ENCODE measurements around the gene FAM227A.
"Not testable (repeated sequence)": the region's sequence is repeated elsewhere in the genome, so short reads cannot be mapped to it uniquely, and the experiment has no call there.

FAM227A gene

DNA sequence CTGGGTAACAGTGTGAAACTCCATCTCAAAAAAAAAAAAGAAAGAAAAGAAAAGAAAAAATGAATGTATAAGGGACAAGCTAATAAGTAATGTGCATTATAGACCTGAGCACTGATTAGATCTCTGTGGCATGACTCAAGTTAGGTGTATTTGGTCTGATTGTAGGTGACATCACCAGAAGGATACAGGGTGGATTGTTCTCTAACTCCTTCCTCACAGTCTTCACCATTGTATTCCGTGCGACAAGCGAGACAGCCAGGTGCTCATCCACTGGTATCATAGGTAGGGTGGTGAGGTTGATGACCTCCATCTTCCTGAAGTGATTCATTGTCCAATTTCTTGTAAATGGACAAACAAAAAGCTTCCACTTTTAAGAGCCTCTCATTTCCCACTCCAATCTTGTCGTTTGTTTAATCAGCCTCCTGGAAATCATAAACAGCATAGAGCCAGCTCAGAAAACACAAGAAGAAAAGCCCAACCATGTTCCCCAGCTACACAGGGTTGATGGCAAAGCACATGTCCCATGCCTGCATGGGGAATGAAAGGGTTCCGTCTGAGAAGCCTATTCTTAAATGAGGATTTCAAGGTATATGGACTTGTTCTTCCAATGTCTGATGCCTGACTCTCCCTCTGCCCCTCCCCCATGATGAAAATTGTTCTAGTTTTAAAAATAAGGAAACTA lies 6.2 kb downstream of the FAM227A start:
- Histone ChIP-seq H3K4me3 (ENCODE audit: low read length) (no peak overlapping the region), H3K9me3 (ENCODE audit: low read length) (peaks cover 3% of the 10 kb centered on the region), H3K36me3 (ENCODE audit: insufficient read depth, low read length) (peaks cover 23% of the 10 kb centered on the region), H3K27me3 (ENCODE audit: insufficient read depth, low read length) (no peaks in the 10 kb centered on the region), H3K4me1 (ENCODE audit: insufficient read depth, low read length) (no peaks in the 10 kb centered on the region), H2AFZ (ENCODE audit: low read depth, low read length) (no peak overlapping the region)

DNA sequence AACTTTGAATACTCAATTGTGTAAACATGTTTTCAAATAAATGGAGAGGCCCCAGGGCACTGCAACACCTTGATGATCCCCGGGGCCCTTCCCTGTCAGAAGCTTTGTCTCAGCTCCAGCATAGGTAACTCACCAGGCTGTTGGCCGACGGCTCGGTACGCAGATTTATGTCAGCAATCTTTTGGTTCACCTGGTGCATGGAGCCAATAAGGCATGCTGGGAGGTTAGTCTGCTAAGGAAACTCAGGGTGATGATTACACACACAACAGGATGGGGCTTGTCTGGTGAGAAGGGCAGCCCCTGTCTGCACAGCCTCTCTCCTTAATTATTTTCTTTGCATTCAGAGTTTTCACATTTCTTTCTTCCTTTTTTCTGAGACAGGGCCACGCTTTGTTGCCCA lies 10.8 kb downstream of the FAM227A start:
- H3K27me3 ChIP-seq (ENCODE audit: insufficient read depth, low read length) = no peaks in the 10 kb centered on the region
- H2AFZ ChIP-seq (ENCODE audit: low read depth, low read length) = no peak overlapping the region
- no peaks in the 10 kb centered on the region for H3K4me1 ChIP-seq (ENCODE audit: insufficient read depth, low read length)
- H3K36me3 ChIP-seq (ENCODE audit: insufficient read depth, low read length) = peaks cover 40% of the 10 kb centered on the region
- H3K9me3 ChIP-seq (ENCODE audit: low read length) = no peaks in the 10 kb centered on the region
- H3K4me3 ChIP-seq (ENCODE audit: low read length) = no peak overlapping the region

DNA sequence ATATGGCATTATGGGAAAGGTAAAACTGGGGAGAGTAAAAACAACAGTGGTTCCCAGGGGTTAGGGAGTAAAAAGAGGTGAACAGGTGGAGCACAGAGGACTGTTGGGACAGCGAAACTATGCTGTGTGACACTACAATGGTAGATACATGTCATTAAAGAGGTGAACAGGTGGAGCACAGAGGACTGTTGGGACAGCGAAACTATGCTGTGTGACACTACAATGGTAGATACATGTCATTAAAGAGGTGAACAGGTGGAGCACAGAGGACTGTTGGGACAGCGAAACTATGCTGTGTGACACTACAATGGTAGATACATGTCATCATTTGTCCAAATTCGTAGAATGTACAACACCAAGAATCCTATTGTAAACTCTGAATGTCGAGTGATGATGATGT lies 11.9 kb downstream of the FAM227A start:
- not testable (repeated sequence) for H3K4me1 ChIP-seq (ENCODE audit: insufficient read depth, low read length); H3K9me3 ChIP-seq (ENCODE audit: low read length); H2AFZ ChIP-seq (ENCODE audit: low read depth, low read length); H3K4me3 ChIP-seq (ENCODE audit: low read length); H3K27me3 ChIP-seq (ENCODE audit: insufficient read depth, low read length)
- H3K36me3 ChIP-seq (ENCODE audit: insufficient read depth, low read length) = peaks cover 35% of the 10 kb centered on the region

DNA sequence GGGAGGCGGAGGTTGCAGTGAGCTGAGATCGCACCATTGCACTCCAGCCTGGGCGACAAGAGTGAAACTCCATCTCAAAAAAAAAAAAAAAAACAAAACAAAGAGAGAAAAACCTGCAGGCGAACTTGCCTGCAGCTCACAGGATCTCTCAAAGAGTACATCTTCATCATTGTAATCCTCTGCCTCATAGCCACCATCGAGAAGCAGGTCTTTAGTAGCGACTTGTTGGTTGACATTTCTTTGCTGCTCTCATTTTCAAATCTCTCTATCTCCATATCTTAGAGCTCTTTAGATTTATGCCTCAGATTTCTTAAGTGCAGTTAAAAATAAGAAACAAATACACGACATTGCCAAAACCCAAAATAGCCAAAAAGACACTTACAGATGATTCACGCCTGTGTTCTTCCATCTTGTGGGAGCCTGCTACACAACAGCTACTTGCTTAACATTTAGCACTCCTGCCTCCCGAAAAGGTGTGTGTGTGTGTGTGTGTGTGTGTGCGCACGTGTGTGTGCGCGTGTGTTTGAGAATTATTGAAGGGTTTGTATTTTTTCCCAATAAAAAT lies 14.6 kb downstream of the FAM227A start:
- no peaks in the 10 kb centered on the region for H3K4me1 ChIP-seq (ENCODE audit: insufficient read depth, low read length)
- no peaks in the 10 kb centered on the region for H3K27me3 ChIP-seq (ENCODE audit: insufficient read depth, low read length)
- H2AFZ ChIP-seq (ENCODE audit: low read depth, low read length) = no peak overlapping the region
- no peaks in the 10 kb centered on the region for H3K9me3 ChIP-seq (ENCODE audit: low read length)
- no peak overlapping the region for H3K4me3 ChIP-seq (ENCODE audit: low read length)
- peaks cover 44% of the 10 kb centered on the region for H3K36me3 ChIP-seq (ENCODE audit: insufficient read depth, low read length)

DNA sequence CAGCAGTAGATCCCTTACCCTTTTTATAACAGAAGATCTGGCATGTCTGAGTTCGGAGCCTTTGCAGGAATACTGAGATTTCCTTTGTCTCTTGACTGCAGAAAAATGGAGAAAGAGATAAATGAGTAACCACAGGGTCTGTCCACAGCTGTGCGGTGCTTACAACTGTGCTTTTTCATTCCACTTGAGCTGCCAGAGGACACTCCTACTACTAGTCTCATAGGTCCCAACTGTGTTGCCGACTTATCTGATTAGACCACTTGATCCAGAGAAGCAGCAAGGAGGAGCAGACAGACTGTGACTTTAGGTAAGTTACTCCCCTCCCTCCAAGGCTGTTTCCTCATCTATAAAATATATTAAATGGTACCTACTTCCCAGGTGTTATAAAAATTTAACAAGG lies 17.5 kb downstream of the FAM227A start:
- Histone ChIP-seq H2AFZ (ENCODE audit: low read depth, low read length) (no peak overlapping the region), H3K4me1 (ENCODE audit: insufficient read depth, low read length) (no peaks in the 10 kb centered on the region), H3K36me3 (ENCODE audit: insufficient read depth, low read length) (peaks cover 58% of the 10 kb centered on the region), H3K9me3 (ENCODE audit: low read length) (no peaks in the 10 kb centered on the region), H3K27me3 (ENCODE audit: insufficient read depth, low read length) (no peaks in the 10 kb centered on the region), H3K4me3 (ENCODE audit: low read length) (no peak overlapping the region)

DNA sequence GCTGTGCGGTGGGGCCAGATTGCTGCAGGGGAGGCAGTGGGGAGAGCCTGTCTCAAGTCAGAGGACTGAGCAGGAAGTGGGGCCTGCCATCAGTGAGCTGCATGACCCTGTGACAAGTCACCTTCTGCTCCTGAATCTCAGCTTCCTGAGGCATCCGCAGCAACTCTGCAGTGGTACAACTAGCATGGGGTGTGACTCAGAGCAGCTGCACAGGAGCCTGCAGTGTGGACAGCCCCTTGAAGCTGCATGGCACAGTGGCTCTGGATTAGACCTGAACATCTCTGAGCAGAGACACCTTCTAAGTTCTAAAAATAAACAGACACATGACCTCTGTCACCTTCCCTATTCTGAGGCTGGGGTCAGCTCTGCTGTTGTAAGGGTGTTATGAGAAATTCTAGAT lies 18.0 kb downstream of the FAM227A start:
- Histone ChIP-seq H3K36me3 (ENCODE audit: insufficient read depth, low read length) (peaks cover 55% of the 10 kb centered on the region), H3K9me3 (ENCODE audit: low read length) (no peaks in the 10 kb centered on the region), H2AFZ (ENCODE audit: low read depth, low read length) (no peak overlapping the region), H3K27me3 (ENCODE audit: insufficient read depth, low read length) (no peaks in the 10 kb centered on the region), H3K4me3 (ENCODE audit: low read length) (no peak overlapping the region), H3K4me1 (ENCODE audit: insufficient read depth, low read length) (no peaks in the 10 kb centered on the region)

DNA sequence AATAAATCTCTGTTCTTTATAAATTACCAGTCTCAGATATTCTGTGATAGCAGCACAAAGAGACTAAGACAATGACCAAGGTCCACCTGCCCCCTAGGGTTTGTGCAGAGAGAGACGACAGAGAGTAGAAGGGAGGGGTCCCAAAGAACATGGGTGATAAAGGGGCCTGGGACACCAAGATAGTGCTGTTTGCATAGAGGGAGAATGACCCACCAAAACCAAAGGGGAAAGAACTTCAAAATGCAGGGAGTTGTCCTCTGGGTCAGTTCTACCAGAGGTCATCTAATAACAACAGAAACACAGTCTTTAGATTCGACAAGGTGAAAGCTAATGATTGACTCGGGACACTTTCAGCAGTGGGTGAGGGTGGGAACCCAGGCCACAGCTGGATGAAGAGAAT lies 23.7 kb downstream of the FAM227A start:
- H3K4me3 ChIP-seq (ENCODE audit: low read length) = no peak overlapping the region
- peaks cover 63% of the 10 kb centered on the region for H3K36me3 ChIP-seq (ENCODE audit: insufficient read depth, low read length)
- H3K4me1 ChIP-seq (ENCODE audit: insufficient read depth, low read length) = no peaks in the 10 kb centered on the region
- no peaks in the 10 kb centered on the region for H3K9me3 ChIP-seq (ENCODE audit: low read length)
- no peak overlapping the region for H2AFZ ChIP-seq (ENCODE audit: low read depth, low read length)
- no peaks in the 10 kb centered on the region for H3K27me3 ChIP-seq (ENCODE audit: insufficient read depth, low read length)

DNA sequence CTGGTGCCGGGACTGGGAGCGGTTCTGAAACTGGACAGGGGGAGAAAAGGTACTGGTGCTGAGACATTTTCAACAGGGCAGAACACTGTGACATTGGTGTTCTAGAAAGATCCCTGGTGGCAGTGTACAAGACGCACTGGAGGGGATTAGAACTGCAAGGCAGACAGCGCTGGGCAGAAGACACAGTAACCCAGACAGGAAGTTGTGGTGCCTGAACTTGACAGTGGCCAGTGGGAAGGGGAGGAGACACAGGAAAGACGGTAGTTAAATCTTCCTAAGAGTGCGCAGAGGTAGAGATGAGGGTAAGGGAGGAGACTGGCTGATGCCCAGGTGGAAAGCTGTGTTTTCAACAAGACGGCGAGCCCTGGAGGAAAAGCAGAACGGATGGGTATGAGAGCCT lies 24.5 kb downstream of the FAM227A start:
- Histone ChIP-seq H3K4me3 (ENCODE audit: low read length) (no peak overlapping the region), H3K36me3 (ENCODE audit: insufficient read depth, low read length) (peaks cover 60% of the 10 kb centered on the region), H2AFZ (ENCODE audit: low read depth, low read length) (no peak overlapping the region), H3K27me3 (ENCODE audit: insufficient read depth, low read length) (no peaks in the 10 kb centered on the region), H3K4me1 (ENCODE audit: insufficient read depth, low read length) (no peaks in the 10 kb centered on the region), H3K9me3 (ENCODE audit: low read length) (no peaks in the 10 kb centered on the region)

DNA sequence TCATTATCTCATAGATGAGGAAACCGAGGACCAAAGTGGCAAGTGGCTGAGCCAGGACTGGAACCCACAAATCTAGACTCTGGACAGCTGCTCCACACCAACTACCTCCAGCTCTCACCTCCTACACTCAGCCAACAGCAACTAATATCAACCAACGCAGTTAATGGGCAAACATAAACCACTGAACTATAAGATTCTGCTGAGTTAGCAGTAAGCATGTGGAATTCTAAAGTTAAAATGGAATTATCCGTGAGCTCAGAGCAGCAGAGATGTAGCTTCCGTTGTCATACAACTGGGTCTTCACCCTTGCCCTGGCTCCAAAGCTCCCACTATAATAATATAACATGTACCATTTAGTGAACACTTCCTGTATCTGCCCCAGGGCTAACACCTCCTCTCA lies 27.1 kb downstream of the FAM227A start:
- Histone ChIP-seq H3K36me3 (ENCODE audit: insufficient read depth, low read length) (peaks cover 53% of the 10 kb centered on the region), H3K4me3 (ENCODE audit: low read length) (no peak overlapping the region), H2AFZ (ENCODE audit: low read depth, low read length) (no peak overlapping the region), H3K4me1 (ENCODE audit: insufficient read depth, low read length) (no peaks in the 10 kb centered on the region), H3K27me3 (ENCODE audit: insufficient read depth, low read length) (no peaks in the 10 kb centered on the region), H3K9me3 (ENCODE audit: low read length) (no peaks in the 10 kb centered on the region)

DNA sequence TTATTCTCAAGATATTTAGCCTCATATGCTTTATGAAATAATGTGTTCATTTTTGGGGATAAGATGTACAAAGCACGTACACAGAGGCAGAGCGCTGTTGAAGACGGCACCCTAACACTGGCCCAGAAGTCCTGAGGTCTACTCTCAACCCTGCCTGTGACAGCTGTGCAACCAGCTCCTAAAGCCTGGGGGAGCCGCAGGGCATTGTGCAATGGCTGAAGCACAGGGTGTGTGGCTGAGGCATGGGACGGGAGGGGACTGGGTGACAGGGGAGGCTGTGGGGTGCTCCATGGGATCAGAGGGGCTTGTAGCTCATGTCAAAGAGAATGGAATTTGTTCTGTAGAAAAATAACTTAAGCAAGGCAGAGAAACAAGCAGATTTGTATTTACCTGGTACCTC lies 27.7 kb downstream of the FAM227A start:
- Histone ChIP-seq H3K4me1 (ENCODE audit: insufficient read depth, low read length) (no peaks in the 10 kb centered on the region), H3K36me3 (ENCODE audit: insufficient read depth, low read length) (peaks cover 55% of the 10 kb centered on the region), H2AFZ (ENCODE audit: low read depth, low read length) (no peak overlapping the region), H3K27me3 (ENCODE audit: insufficient read depth, low read length) (no peaks in the 10 kb centered on the region), H3K4me3 (ENCODE audit: low read length) (no peak overlapping the region), H3K9me3 (ENCODE audit: low read length) (no peaks in the 10 kb centered on the region)

DNA sequence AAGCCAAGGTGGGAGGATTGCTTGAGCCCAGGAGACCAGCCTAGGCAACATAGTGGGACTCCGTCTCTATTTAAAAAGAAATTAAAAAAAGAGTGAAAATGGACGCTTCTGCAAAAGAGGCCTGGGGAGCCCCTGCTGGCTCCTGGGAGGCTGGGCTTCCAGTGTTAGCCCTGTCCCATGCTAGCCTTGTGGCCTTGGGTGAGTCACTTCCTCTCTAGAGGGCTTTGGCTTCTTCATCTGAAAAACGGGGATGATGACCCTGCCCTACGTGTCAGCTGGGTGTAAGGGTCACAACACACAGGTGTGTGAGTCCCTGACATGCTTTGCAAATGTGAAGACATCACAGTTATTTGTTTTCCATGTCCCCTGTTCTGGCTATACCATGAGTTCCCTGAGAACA lies 32.8 kb downstream of the FAM227A start:
- Histone ChIP-seq H3K9me3 (ENCODE audit: low read length) (peaks cover 10% of the 10 kb centered on the region), H3K36me3 (ENCODE audit: insufficient read depth, low read length) (peaks cover 60% of the 10 kb centered on the region), H3K27me3 (ENCODE audit: insufficient read depth, low read length) (no peaks in the 10 kb centered on the region), H3K4me3 (ENCODE audit: low read length) (no peak overlapping the region), H3K4me1 (ENCODE audit: insufficient read depth, low read length) (no peaks in the 10 kb centered on the region), H2AFZ (ENCODE audit: low read depth, low read length) (no peak overlapping the region)

DNA sequence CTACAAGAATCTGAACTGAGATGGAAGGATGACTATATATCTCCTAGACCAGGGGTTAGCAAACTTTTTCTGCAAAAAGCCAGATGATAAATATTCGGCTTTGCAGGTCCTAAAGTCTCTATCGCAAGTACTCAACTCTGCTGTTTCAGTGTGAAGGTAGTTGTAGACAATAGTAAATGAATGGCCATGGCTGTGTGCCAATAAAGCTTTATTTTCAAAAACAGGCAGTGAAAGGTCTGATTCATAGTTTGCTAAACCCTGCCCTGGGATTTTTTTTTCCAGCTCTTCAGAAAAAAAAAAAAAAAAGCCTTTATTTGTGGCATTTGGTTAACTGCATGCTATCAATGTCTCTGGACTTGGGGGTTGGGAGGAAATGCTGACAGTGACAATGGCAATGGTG lies 37.5 kb downstream of the FAM227A start:
- no peak overlapping the region for H2AFZ ChIP-seq (ENCODE audit: low read depth, low read length)
- no peak overlapping the region for H3K4me3 ChIP-seq (ENCODE audit: low read length)
- H3K9me3 ChIP-seq (ENCODE audit: low read length) = peaks cover 10% of the 10 kb centered on the region
- no peaks in the 10 kb centered on the region for H3K27me3 ChIP-seq (ENCODE audit: insufficient read depth, low read length)
- H3K4me1 ChIP-seq (ENCODE audit: insufficient read depth, low read length) = no peaks in the 10 kb centered on the region
- peaks cover 68% of the 10 kb centered on the region for H3K36me3 ChIP-seq (ENCODE audit: insufficient read depth, low read length)

DNA sequence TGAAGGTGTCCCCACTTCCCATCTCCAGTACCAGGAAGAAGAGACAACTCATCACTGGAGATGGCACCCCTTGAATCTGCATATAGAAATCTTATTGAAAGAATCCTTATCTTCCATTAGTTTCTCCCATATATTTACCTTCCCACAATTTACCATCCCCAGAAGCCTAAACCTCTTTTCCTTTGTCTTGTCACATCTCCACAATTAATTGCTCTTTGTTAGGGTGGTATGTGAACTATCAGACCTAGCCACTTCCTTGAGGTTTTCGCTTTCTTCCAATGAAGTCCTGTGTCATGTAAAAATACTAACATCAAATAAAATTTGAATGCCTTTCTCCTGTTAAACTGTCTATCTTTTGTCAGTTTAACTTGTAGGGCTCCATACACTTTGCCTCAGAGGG lies 37.9 kb downstream of the FAM227A start:
- no peaks in the 10 kb centered on the region for H3K27me3 ChIP-seq (ENCODE audit: insufficient read depth, low read length)
- no peak overlapping the region for H3K4me3 ChIP-seq (ENCODE audit: low read length)
- H2AFZ ChIP-seq (ENCODE audit: low read depth, low read length) = no peak overlapping the region
- peaks cover 13% of the 10 kb centered on the region for H3K9me3 ChIP-seq (ENCODE audit: low read length)
- H3K4me1 ChIP-seq (ENCODE audit: insufficient read depth, low read length) = no peaks in the 10 kb centered on the region
- H3K36me3 ChIP-seq (ENCODE audit: insufficient read depth, low read length) = peaks cover 68% of the 10 kb centered on the region

DNA sequence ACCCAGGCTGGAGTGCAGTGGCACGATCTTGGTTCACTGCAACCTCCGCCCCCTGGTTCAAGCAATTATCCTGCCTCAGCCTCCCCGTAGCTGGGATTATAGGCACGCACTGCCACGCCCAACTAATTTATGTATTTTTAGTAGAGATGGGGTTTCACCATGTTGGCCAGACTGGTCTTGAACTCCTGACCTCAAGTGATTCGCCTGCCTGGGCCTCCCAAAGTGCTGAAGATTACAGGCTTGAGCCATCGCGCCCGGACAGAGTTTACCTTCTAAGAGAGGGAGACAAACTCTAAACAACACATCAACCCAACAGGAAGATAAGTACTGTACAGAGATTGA lies 41.2 kb downstream of the FAM227A start:
- not testable (repeated sequence) for H3K4me1 ChIP-seq (ENCODE audit: insufficient read depth, low read length); H2AFZ ChIP-seq (ENCODE audit: low read depth, low read length); H3K27me3 ChIP-seq (ENCODE audit: insufficient read depth, low read length); H3K4me3 ChIP-seq (ENCODE audit: low read length)
- Histone ChIP-seq H3K9me3 (ENCODE audit: low read length) (peaks cover 13% of the 10 kb centered on the region), H3K36me3 (ENCODE audit: insufficient read depth, low read length) (peaks cover 57% of the 10 kb centered on the region)
